ENCODE measurements around the gene RIPOR1. TPM values are rescaled to one million over a fixed set of nuclear protein-coding genes. Genes with fewer than 3 reads are reported as not detected.

The RIPOR1 gene
- total and polyA plus RNA-seq, 2 donors from 2014 or later: 60.9 to 116 TPM

DNA sequence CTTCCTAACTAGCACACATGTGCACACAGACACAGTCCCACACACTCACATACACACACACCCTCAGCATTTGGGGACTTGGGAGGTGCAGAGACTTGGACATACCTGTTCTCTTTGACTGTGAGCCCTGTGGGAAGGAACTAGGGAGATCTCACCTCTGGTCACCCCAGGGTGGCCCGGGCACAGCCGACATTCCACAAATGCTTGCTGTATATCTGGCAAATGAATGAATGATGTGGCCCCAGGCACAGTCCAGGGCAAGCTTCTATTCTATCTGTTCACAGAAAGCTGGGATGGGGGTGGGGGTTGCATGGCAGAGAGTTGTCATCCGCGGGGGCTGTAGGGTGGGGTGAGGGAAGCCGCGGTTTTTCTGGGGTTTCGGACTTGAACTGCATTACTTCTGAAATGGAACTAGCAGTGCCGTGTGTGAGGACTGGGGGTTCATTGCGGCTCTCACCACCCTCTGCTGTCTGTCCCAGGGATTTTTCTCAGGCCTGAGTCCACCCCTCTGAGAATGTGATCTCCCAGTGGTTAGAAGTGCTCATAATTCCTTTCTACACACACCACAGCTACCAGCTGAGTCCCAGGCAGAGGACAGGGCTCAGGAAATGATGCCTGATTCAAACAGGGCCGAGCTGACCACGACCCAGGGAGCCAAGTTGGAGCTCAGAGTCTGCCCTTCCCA lies 3.3 kb upstream of the RIPOR1 start:
- Histone ChIP-seq H3K9ac (ENCODE audit: low read length in 3 of 3) (no peak overlapping the region), H3K4me3 (ENCODE audit: low read length in 3 of 3) (no peak overlapping the region), H3K27me3 (ENCODE audit: control insufficient read depth, insufficient read depth, low read length) (no peaks in the 10 kb centered on the region), H3K27ac (ENCODE audit: low read depth in 2 of 2, low read length in 2 of 2) (no peak overlapping the region), H3K36me3 (ENCODE audit: control insufficient read depth in 2 of 3, insufficient read depth in 3 of 3, low read length in 3 of 3) (no peaks in the 10 kb centered on the region), H3K4me1 (ENCODE audit: control insufficient read depth in 2 of 3, insufficient read depth in 2 of 3, low read depth in 1 of 3, low read length in 3 of 3) (peaks cover 0 to 13% (median 9%) of the 10 kb centered on the region in 3 donors), H3K9me3 (ENCODE audit: control insufficient read depth in 2 of 3, insufficient read depth in 1 of 3, low read length in 3 of 3) (no peaks in the 10 kb centered on the region)
- TF ChIP-seq, protein P1, sequence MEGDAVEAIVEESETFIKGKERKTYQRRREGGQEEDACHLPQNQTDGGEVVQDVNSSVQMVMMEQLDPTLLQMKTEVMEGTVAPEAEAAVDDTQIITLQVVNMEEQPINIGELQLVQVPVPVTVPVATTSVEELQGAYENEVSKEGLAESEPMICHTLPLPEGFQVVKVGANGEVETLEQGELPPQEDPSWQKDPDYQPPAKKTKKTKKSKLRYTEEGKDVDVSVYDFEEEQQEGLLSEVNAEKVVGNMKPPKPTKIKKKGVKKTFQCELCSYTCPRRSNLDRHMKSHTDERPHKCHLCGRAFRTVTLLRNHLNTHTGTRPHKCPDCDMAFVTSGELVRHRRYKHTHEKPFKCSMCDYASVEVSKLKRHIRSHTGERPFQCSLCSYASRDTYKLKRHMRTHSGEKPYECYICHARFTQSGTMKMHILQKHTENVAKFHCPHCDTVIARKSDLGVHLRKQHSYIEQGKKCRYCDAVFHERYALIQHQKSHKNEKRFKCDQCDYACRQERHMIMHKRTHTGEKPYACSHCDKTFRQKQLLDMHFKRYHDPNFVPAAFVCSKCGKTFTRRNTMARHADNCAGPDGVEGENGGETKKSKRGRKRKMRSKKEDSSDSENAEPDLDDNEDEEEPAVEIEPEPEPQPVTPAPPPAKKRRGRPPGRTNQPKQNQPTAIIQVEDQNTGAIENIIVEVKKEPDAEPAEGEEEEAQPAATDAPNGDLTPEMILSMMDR (IDR thresholded peaks at IDR 0.05; ENCODE audit: borderline replicate concordance, extremely low read depth, insufficient read depth): no peak
- intact Hi-C loops (cut with DNase I): no loop called here
- FAIRE-seq (no peak), DNase-seq (peak in 1 of 5 donors; percentile 35)

DNA sequence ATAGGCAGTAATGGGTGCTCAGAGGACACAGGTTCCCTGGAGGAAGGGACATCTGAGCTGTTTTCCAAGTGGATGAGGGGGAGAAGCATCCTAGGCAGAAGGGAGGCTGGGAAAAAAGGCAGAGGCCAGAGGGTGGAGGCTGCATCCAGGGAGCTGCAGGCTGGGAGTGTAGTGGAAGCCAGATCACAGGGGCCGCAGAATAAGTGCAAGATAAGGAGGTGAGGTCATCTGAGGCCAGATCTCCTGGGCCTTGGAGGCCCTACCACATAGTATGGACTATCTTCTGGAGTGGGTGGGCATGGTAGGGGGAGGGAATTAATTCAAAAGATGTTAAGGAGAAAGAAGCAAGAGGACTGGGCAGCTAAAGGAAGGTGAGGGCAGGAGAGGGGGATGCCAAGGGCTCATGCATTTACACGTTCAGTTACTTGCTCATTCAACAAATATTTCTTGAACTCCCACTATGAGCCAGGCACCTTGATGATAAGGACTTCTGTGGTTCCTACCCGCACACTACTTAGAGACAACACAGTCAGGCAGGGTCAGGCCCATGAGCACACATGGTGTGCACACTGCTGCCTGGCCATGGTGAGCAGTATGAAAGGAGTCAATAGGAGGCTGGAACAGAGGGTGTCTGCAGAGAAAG lies 2.4 kb upstream of the RIPOR1 start:
- FAIRE-seq (no peak), DNase-seq (peak in 1 of 5 donors; percentile 41)
- H3K4me1 ChIP-seq (ENCODE audit: control insufficient read depth in 2 of 3, insufficient read depth in 2 of 3, low read depth in 1 of 3, low read length in 3 of 3): peaks cover 0 to 21% (median 15%) of the 10 kb centered on the region in 3 donors
- TF ChIP-seq, protein P1 (IDR thresholded peaks at IDR 0.05; ENCODE audit: borderline replicate concordance, extremely low read depth, insufficient read depth): no peak
- H3K27me3 ChIP-seq (ENCODE audit: control insufficient read depth, insufficient read depth, low read length): no peaks in the 10 kb centered on the region
- no peak overlapping the region for H3K27ac ChIP-seq (ENCODE audit: low read depth in 2 of 2, low read length in 2 of 2)
- intact Hi-C loops (cut with DNase I): no loop called here
- no peak overlapping the region for H3K9ac ChIP-seq (ENCODE audit: low read length in 3 of 3)
- no peaks in the 10 kb centered on the region for H3K36me3 ChIP-seq (ENCODE audit: control insufficient read depth in 2 of 3, insufficient read depth in 3 of 3, low read length in 3 of 3)
- no peak overlapping the region for H3K4me3 ChIP-seq (ENCODE audit: low read length in 3 of 3)
- no peaks in the 10 kb centered on the region for H3K9me3 ChIP-seq (ENCODE audit: control insufficient read depth in 2 of 3, insufficient read depth in 1 of 3, low read length in 3 of 3)

DNA sequence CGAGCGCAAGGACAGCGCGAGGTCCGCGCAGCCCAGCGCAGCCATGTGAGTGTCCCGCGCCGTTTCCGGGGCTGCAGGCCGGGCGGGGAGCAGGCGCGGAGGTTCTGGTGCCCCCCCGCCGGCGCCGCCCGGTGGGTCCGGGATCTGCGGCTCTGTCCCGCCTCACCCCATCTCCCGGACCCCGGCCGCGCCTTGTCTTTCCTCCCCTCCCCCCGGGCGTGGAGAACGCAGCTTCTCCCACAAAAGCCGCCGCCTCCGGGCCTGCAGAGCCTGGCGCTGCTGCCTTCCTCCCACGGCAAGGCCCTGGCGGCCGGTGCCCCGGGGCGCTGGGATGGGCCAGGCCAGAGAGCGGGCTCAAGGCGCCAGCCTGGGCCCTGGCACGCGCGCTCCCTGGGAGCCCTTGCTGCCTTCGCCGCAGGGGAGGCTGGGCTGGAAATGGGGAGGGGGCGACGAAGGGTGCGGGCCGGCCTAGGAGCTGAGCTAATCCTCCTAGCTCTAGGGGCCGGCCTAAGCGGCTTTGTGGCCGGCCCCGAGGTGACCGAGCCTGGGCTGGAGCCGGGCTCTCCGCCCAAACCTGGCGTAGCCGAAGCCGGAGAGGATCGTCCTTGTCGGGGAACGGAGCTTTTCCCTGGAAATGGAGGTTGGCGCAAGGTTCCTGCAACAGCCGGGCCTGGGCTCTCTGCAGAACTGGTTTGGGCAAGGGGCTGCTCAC lies 397 bp downstream of the RIPOR1 start:
- Histone ChIP-seq H3K27me3 (ENCODE audit: control insufficient read depth, insufficient read depth, low read length) (no peaks in the 10 kb centered on the region), H3K4me1 (ENCODE audit: control insufficient read depth in 2 of 3, insufficient read depth in 2 of 3, low read depth in 1 of 3, low read length in 3 of 3) (peaks cover 0 to 28% (median 17%) of the 10 kb centered on the region in 3 donors), H3K27ac (ENCODE audit: low read depth in 2 of 2, low read length in 2 of 2) (peak overlapping the region; percentile 93 to 97), H3K4me3 (ENCODE audit: low read length in 3 of 3) (peak overlapping the region; percentile 70 to 97 (median 74)), H3K36me3 (ENCODE audit: control insufficient read depth in 2 of 3, insufficient read depth in 3 of 3, low read length in 3 of 3) (no peaks in the 10 kb centered on the region), H3K9ac (ENCODE audit: low read length in 3 of 3) (peak overlapping the region; percentile 57 to 100 (median 59)), H3K9me3 (ENCODE audit: control insufficient read depth in 2 of 3, insufficient read depth in 1 of 3, low read length in 3 of 3) (no peaks in the 10 kb centered on the region)
- TF ChIP-seq, protein P1 (IDR thresholded peaks at IDR 0.05; ENCODE audit: borderline replicate concordance, extremely low read depth, insufficient read depth): no peak
- intact Hi-C loops (cut with DNase I): no loop called here
- no peak for FAIRE-seq
- DNase-seq: peak; percentile 55 to 90 (median 75)
